K562 (cell line): ENCODE data around the gene CYSTM1. TPM values are rescaled to one million over a fixed set of nuclear protein-coding genes. Genes with fewer than 3 reads are reported as not detected.

Source experiments
- ATAC-seq: fragments of 200-7000 bp; cut with Tn5 transposase; 3 replicates; pipeline ENCODE4 v1.9.1; 2020; ENCODE audit warnings: moderate library complexity
- BruUV-seq: library from RNA; stranded (reverse); fragments of 400-500 nt; replicated peaks from 2 replicates; lab custom pipeline; 2021; lab: Mats Ljungman, UMichigan
- CTCF ChIA-PET: fragments of 300-600 bp; formaldehyde crosslinking; extraction: SDS; loops from one replicate; lab custom pipeline; 2021; ENCODE audit warnings: low intra/inter-chr PET ratio; lab: Yijun Ruan, JAX
- POLR2A ChIA-PET: fragments of 300-600, 350-650 bp; sonication (Branson Sonifier 250); formaldehyde crosslinking; extraction: SDS; loops from one replicate; lab custom pipeline; 2021; ENCODE audit warnings: antibody characterized with exemption, inconsistent platforms; lab: Yijun Ruan, JAX
- DNase-seq, 4 experiments: peaks; one replicate each; pipeline versions ENCODE4 v3.0.0 to v3.0.0-alpha.2; 2011 to 2018; ENCODE audit warnings: low spot score in 3 of 4, mixed read lengths in 3 of 4; ENCODE audit errors: extremely low read depth in 1 of 4
- FAIRE-seq: peaks from 2 replicates; lab custom pipeline; 2011; peaks lifted over from hg19 to GRCh38; lab: Jason Lieb, UNC
- H2AFZ ChIP-seq: 2 replicates; pipeline ENCODE4 v1.6.0; 2011; ENCODE audit warnings: low read depth, low read length, control low read depth, inconsistent platforms
- H3K27ac ChIP-seq: fragments of 200-600 bp; 3 replicates; pipeline ENCODE4 v1.8.0; 2011; ENCODE audit warnings: low read depth, mild to moderate bottlenecking, control low read depth, inconsistent platforms, low read length, moderate library complexity, mixed read lengths; ENCODE audit errors: extremely low read depth
- H3K27me3 ChIP-seq, 2 experiments: fragments of 300-600 bp in 1 of 2; 2 replicates in 1 of 2; 3 replicates in 1 of 2; pipeline versions ENCODE4 v1.6.0 to v1.8.0; 2011; ENCODE audit warnings: inconsistent platforms in 2 of 2, low read length in 2 of 2, mild to moderate bottlenecking in 1 of 2, mixed read lengths in 1 of 2, moderate library complexity in 1 of 2; ENCODE audit not compliant: control insufficient read depth in 2 of 2, insufficient read depth in 2 of 2
- H3K36me3 ChIP-seq: fragments of 300-600 bp; 3 replicates; pipeline ENCODE4 v1.8.0; 2011; ENCODE audit warnings: mild to moderate bottlenecking, low read length, inconsistent platforms; ENCODE audit not compliant: control insufficient read depth, insufficient read depth
- H3K4me1 ChIP-seq, 2 experiments: fragments of 200-600 bp in 1 of 2; replicated peaks in 1 of 2; 2 replicates in 1 of 2; 3 replicates in 1 of 2; pipeline versions ENCODE4 v1.5.1 to v1.8.0; 2011; ENCODE audit warnings: inconsistent platforms in 2 of 2, low read length in 2 of 2, mild to moderate bottlenecking in 1 of 2, mixed read lengths in 1 of 2, moderate library complexity in 1 of 2; ENCODE audit not compliant: control insufficient read depth in 2 of 2, insufficient read depth in 2 of 2
- H3K4me2 ChIP-seq: 2 replicates; pipeline ENCODE4 v1.6.1; 2011; ENCODE audit warnings: low read length, control low read depth, inconsistent platforms, mixed read lengths; ENCODE audit not compliant: insufficient read depth
- H3K4me3 ChIP-seq: fragments of 200-600 bp; sonication (generic), shearing (Covaris generic); 2 replicates; pipeline ENCODE4 v1.5.1; 2016; ENCODE audit warnings: control low read depth, inconsistent platforms
- H3K79me2 ChIP-seq: fragments of 200-600 bp; 3 replicates; pipeline ENCODE4 v1.8.0; 2011; ENCODE audit warnings: low read length, inconsistent platforms; ENCODE audit not compliant: control insufficient read depth, insufficient read depth
- H3K9ac ChIP-seq, 2 experiments: 2 replicates each; pipeline versions ENCODE4 v1.6.0 to v1.6.1; 2011; ENCODE audit warnings: low read depth in 2 of 2, low read length in 2 of 2, control low read depth in 1 of 2, inconsistent platforms in 1 of 2, mild to moderate bottlenecking in 1 of 2, mixed read lengths in 1 of 2; ENCODE audit not compliant: insufficient read depth in 1 of 2
- H3K9me1 ChIP-seq: one replicate; pipeline ENCODE4 v1.6.0; 2011; ENCODE audit warnings: inconsistent platforms, mild to moderate bottlenecking, low read length, moderate library complexity; ENCODE audit not compliant: control insufficient read depth, insufficient read depth
- H3K9me3 ChIP-seq: replicated peaks from 2 replicates; pipeline ENCODE4 v1.5.1; 2011; ENCODE audit warnings: low read depth, low read length, inconsistent platforms; ENCODE audit not compliant: control insufficient read depth, insufficient read depth
- H4K20me1 ChIP-seq: replicated peaks from 2 replicates; pipeline ENCODE4 v1.6.1; 2011; ENCODE audit warnings: low read length, inconsistent platforms, mixed read lengths; ENCODE audit not compliant: control insufficient read depth, insufficient read depth
- E2F3 ChIP-seq: fragments of 250-450 bp; sonication (Bioruptor Pico); IDR thresholded peaks from 2 replicates; pipeline ENCODE4 v1.4.0; 2020; ENCODE audit warnings: mild to moderate bottlenecking
- HOXB6 ChIP-seq: fragments of 250-450 bp; sonication (Bioruptor Pico); IDR thresholded peaks from 2 replicates; pipeline ENCODE4 v1.5.1; 2022; ENCODE audit warnings: mild to moderate bottlenecking, borderline replicate concordance
- NFIX ChIP-seq: fragments of 250-450 bp; sonication (Bioruptor Pico); IDR thresholded peaks from 2 replicates; pipeline ENCODE4 v1.4.0; 2020; ENCODE audit warnings: low read depth, mild to moderate bottlenecking, moderate library complexity
- NR2C1 ChIP-seq, 2 experiments: fragments of 450-650 bp; IDR thresholded peaks; 2 replicates each; pipeline ENCODE4 v1.6.1; 2017; ENCODE audit warnings: mild to moderate bottlenecking in 2 of 2, antibody characterized with exemption in 1 of 2, inconsistent platforms in 1 of 2, missing compliant biosample characterization in 1 of 2, missing genetic modification characterization in 1 of 2
- PTTG1 ChIP-seq: fragments of 450-650 bp; IDR thresholded peaks from 2 replicates; pipeline ENCODE4 v1.6.1; 2016; ENCODE audit warnings: low read depth, mild to moderate bottlenecking, missing genetic modification characterization, missing compliant biosample characterization
- STAG1 ChIP-seq: sonication (generic); formaldehyde crosslinking; IDR thresholded peaks from 2 replicates; pipeline ENCODE4 v1.5.0; 2020; ENCODE audit warnings: missing genetic modification reagents, borderline replicate concordance
- ZBTB1 ChIP-seq: sonication (generic); formaldehyde crosslinking; IDR thresholded peaks from 2 replicates; pipeline ENCODE4 v1.8.1; 2023; ENCODE audit warnings: missing genetic modification reagents, low read depth, mild to moderate bottlenecking, borderline replicate concordance
- ZEB2 ChIP-seq: fragments of 450-650 bp; IDR thresholded peaks from 2 replicates; pipeline ENCODE4 v1.6.1; 2016
- ZNF263 ChIP-seq: sonication (generic); formaldehyde crosslinking; IDR thresholded peaks from 2 replicates; pipeline ENCODE4 v1.8.0; 2022; ENCODE audit warnings: mild to moderate bottlenecking, missing genetic modification reagents, borderline replicate concordance
- WGBS: fragments of 100-300 bp; shearing (Covaris generic); methylation state at CpG from one replicate; pipeline ENCODE4 v1.1.6; 2016; ENCODE audit warnings: low coverage, mixed read lengths; ENCODE audit not compliant: insufficient coverage; ENCODE audit errors: missing lambda C conversion rate; 5-methylcytosine and 5-hydroxymethylcytosine counted together
- in situ Hi-C: fragments of 300-500 bp; cut with MboI; formaldehyde crosslinking; loops from 4 replicates; pipeline ENCODE4 v1.15.0; 2018; ENCODE audit warnings: inconsistent platforms, mixed read lengths
- intact Hi-C: fragments of 100-400 bp; cut with micrococcal nuclease; formaldehyde crosslinking; loops from 2 replicates; pipeline ENCODE4 v1.14.2; 2022
- polyA plus RNA-seq, 8 experiments: library from polyadenylated mRNA; depleted of rRNA in 4 of 8; stranded (reverse) in 5 of 8; unstranded in 3 of 8; fragments of >200 nt; fragmentation: Nextera tagmentation in 2 of 8; fragmentation: Illumina TruSeq in 1 of 8; extraction: Ambion mirVana in 2 of 8; extraction: Trizol in 1 of 8; gene quantifications; 2 replicates each; pipeline versions ENCODE4 v1.2.1 to v1.2.3, GENCODE V29; 2011 to 2014; ENCODE audit warnings: inconsistent platforms in 1 of 8, missing spikeins in 1 of 8
- total RNA-seq, 7 experiments: library from RNA; depleted of rRNA in 6 of 7; stranded (reverse); fragments of >200 nt in 6 of 7; fragmentation: Illumina TruSeq in 2 of 7; extraction: Trizol in 2 of 7; gene quantifications; 2 replicates each; pipeline versions ENCODE4 v1.2.1 to v1.2.3, GENCODE V29; 2011 to 2021; ENCODE audit warnings: low replicate concordance in 1 of 7
- TF ChIP-seq, protein P1 (sequence below): fragments of 250-450 bp; sonication (Bioruptor Pico); IDR thresholded peaks from 2 replicates; pipeline ENCODE4 v1.5.0; 2020; ENCODE audit warnings: mild to moderate bottlenecking
- TF ChIP-seq, protein P2 (sequence below), 2 experiments: fragments of 450-650 bp; formaldehyde crosslinking in 1 of 2; IDR thresholded peaks; 2 replicates each; pipeline versions ENCODE4 v1.4.0 to v1.6.1; 2014 to 2020; ENCODE audit warnings: mild to moderate bottlenecking in 2 of 2, borderline replicate concordance in 1 of 2, low read depth in 1 of 2
- TF ChIP-seq, protein P3 (sequence below): fragments of 450-650 bp; IDR thresholded peaks from 2 replicates; pipeline ENCODE4 v1.6.1; 2016; ENCODE audit warnings: low read depth, mild to moderate bottlenecking, moderate library complexity

CYSTM1 gene
- total and polyA plus RNA-seq, 9 of the 15 experiments (the other 6 are each of a cell fraction or from before 2014, with no cell fraction given), result 76.1 to 422 (median 108) TPM

DNA sequence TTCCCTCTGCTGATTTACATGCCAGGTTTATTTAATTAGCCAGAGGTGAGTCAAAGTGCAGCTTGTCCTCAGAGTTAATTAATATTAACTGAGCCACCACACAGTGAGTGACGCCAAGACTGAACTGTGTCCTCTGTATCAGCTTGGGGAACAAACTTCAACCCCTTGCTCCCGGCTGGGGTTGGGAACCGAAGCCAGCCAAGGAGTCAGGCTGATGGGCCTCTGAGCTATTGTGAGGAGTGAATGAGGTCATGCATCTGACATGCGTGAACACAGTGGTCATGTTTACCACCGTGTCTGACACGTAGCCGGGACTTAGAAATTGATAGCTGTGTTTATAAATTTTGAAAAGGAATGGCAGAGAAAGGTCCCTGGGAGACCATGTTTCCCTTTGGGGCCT lies 32.1 kb upstream of the CYSTM1 start:
- intact Hi-C loops, result no loop called here
- ChIA-PET POLR2A (interaction anchor here (0.5 to 0.9 kb wide), 4 partner anchors 66 to 475 kb away, joined by 3 read pairs; no protein-coding TSS in a partner anchor), CTCF (interaction anchor here (6.7 kb wide), 1 partner anchor 68 kb away, joined by 59 read pairs; no protein-coding TSS in a partner anchor)
- in situ Hi-C loops, result no loop called here
- no peak for ATAC-seq
- peaks cover 2 to 12% of the 10 kb centered on the region in 2 experiments; a peak in 3 of 5 replicates for H3K4me1 ChIP-seq
- no peaks in the 10 kb centered on the region for H3K36me3 ChIP-seq
- 17% methylated on average over 7 of the region's 7 CpGs for WGBS
- no peak for FAIRE-seq
- H3K9me1 ChIP-seq, result no peaks in the 10 kb centered on the region
- H4K20me1 ChIP-seq, result peaks cover 21% of the 10 kb centered on the region
- H3K79me2 ChIP-seq, result no peaks in the 10 kb centered on the region
- H2AFZ ChIP-seq, result no peak overlapping the region
- DNase-seq, result no peak
- H3K9me3 ChIP-seq, result no peaks in the 10 kb centered on the region
- H3K27me3 ChIP-seq, result peaks cover 3 to 29% of the 10 kb centered on the region in 2 experiments; a peak in 4 of 5 replicates
- H3K27ac ChIP-seq, result no peak overlapping the region
- no peak overlapping the region for H3K9ac ChIP-seq
- no peak overlapping the region for H3K4me2 ChIP-seq
- no peak overlapping the region for H3K4me3 ChIP-seq
- BruUV-seq, result no TSS peak
- TF ChIP-seq ZNF263, result no peak
- no peak for TF ChIP-seq PTTG1
- TF ChIP-seq, protein P1, sequence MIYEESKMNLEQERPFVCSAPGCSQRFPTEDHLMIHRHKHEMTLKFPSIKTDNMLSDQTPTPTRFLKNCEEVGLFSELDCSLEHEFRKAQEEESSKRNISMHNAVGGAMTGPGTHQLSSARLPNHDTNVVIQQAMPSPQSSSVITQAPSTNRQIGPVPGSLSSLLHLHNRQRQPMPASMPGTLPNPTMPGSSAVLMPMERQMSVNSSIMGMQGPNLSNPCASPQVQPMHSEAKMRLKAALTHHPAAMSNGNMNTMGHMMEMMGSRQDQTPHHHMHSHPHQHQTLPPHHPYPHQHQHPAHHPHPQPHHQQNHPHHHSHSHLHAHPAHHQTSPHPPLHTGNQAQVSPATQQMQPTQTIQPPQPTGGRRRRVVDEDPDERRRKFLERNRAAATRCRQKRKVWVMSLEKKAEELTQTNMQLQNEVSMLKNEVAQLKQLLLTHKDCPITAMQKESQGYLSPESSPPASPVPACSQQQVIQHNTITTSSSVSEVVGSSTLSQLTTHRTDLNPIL (CRISPR knock-in tag), result no peak
- TF ChIP-seq ZBTB1, result no peak
- no peak for TF ChIP-seq STAG1 (CRISPR knock-in tag)
- TF ChIP-seq, protein P2, sequence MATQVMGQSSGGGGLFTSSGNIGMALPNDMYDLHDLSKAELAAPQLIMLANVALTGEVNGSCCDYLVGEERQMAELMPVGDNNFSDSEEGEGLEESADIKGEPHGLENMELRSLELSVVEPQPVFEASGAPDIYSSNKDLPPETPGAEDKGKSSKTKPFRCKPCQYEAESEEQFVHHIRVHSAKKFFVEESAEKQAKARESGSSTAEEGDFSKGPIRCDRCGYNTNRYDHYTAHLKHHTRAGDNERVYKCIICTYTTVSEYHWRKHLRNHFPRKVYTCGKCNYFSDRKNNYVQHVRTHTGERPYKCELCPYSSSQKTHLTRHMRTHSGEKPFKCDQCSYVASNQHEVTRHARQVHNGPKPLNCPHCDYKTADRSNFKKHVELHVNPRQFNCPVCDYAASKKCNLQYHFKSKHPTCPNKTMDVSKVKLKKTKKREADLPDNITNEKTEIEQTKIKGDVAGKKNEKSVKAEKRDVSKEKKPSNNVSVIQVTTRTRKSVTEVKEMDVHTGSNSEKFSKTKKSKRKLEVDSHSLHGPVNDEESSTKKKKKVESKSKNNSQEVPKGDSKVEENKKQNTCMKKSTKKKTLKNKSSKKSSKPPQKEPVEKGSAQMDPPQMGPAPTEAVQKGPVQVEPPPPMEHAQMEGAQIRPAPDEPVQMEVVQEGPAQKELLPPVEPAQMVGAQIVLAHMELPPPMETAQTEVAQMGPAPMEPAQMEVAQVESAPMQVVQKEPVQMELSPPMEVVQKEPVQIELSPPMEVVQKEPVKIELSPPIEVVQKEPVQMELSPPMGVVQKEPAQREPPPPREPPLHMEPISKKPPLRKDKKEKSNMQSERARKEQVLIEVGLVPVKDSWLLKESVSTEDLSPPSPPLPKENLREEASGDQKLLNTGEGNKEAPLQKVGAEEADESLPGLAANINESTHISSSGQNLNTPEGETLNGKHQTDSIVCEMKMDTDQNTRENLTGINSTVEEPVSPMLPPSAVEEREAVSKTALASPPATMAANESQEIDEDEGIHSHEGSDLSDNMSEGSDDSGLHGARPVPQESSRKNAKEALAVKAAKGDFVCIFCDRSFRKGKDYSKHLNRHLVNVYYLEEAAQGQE (IDR thresholded peaks at IDR 0.05; ENCODE audit: borderline replicate concordance), result no peak
- TF ChIP-seq, protein P2 (CRISPR knock-in tag; IDR thresholded peaks at IDR 0.05; ENCODE audit: low read depth), result no peak
- no peak for TF ChIP-seq ZEB2
- TF ChIP-seq NR2C1 (IDR thresholded peaks at IDR 0.05), result no peak
- TF ChIP-seq NR2C1 (tag; IDR thresholded peaks at IDR 0.05), result no peak
- TF ChIP-seq HOXB6 (CRISPR knock-in tag), result no peak
- TF ChIP-seq, protein P3, sequence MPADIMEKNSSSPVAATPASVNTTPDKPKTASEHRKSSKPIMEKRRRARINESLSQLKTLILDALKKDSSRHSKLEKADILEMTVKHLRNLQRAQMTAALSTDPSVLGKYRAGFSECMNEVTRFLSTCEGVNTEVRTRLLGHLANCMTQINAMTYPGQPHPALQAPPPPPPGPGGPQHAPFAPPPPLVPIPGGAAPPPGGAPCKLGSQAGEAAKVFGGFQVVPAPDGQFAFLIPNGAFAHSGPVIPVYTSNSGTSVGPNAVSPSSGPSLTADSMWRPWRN, result no peak
- TF ChIP-seq NFIX (CRISPR knock-in tag), result no peak
- no peak for TF ChIP-seq E2F3 (CRISPR knock-in tag)
